Frontal cortex (tissue), 4 donors: Measurements from ENCODE around the gene P3H2. TPM values are rescaled to one million over a fixed set of nuclear protein-coding genes. Genes with fewer than 3 reads are reported as not detected.
"Not testable (repeated sequence)": the region's sequence is repeated elsewhere in the genome, so short reads cannot be mapped to it uniquely, and the experiment has no call there.

Experiments used
- DNase-seq, 2 donors: peaks; one replicate each; pipeline ENCODE4 v3.0.0; 2012; ENCODE audit warnings: low spot score in 2 of 2
- FAIRE-seq: peaks from 2 replicates; lab custom pipeline; 2012; peaks lifted over from hg19 to GRCh38; lab: Jason Lieb, UNC
- total RNA-seq: library from RNA; depleted of rRNA; stranded (reverse); fragments of >200 nt; gene quantifications from one replicate; pipeline ENCODE4 v1.2.3, GENCODE V29; 2014
- donor health status: control.
- donor health status: control.
- donor health status: control.

Gene P3H2
- total RNA-seq, 1 donor from 2014 or later = 2.4 TPM

- no peak for FAIRE-seq
- DNase-seq = no peak
Observed at GRCh38 chr3:189962466-189962865, 158.2 kb downstream of the P3H2 start.

DNA sequence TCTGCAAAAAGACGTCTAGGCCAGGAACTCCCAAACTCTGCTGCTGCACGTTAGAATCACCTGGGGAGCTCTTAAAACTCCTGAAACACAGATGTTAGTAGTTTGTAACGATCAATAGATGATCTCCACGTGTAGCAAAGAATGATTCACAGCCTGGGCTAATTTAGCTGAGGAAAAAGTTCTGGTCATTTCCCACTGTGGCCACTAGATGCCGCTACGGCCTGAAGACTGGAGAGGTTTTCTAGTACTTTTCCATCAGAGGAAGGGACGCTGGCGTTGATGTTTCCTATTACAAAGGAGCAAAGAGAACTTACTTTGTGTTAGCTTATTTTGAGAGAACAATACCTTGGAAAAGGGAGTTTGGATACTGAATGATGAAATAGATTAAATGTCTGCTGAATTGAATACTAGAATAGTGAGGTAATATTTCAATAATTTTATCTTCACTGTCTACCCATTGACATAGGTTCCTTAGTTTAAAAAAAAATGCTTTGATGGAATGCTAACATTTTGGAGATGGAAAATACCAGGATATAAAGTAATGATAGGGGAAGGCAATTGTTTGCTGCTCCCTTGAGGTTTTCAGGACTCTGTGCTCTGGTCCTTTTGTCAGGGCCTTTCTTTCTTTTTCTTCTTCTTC is 159.1 kb downstream of the P3H2 start:
- DNase-seq (peak; percentile 46 to 77), FAIRE-seq (peak; percentile 82)

DNA sequence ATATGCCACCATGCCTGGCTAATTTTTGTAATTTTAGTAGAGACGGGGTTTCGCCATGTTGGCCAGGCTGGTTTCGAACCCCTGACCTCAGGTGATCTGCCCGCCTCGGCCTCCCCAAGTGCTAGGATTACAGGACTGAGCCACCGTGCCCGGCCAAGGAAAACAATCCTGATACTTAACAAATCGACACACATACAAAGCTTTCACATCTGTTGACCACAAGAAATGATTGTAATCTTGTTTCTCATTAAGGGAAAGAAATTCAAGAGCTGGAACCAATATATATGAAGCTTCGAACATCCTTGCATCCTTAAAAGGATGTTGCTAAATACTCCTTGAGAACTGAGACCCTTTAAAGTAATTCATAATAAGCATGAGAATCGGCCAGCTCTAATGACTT is 159.6 kb downstream of the P3H2 start:
- FAIRE-seq, DNase-seq: not testable (repeated sequence)

DNA sequence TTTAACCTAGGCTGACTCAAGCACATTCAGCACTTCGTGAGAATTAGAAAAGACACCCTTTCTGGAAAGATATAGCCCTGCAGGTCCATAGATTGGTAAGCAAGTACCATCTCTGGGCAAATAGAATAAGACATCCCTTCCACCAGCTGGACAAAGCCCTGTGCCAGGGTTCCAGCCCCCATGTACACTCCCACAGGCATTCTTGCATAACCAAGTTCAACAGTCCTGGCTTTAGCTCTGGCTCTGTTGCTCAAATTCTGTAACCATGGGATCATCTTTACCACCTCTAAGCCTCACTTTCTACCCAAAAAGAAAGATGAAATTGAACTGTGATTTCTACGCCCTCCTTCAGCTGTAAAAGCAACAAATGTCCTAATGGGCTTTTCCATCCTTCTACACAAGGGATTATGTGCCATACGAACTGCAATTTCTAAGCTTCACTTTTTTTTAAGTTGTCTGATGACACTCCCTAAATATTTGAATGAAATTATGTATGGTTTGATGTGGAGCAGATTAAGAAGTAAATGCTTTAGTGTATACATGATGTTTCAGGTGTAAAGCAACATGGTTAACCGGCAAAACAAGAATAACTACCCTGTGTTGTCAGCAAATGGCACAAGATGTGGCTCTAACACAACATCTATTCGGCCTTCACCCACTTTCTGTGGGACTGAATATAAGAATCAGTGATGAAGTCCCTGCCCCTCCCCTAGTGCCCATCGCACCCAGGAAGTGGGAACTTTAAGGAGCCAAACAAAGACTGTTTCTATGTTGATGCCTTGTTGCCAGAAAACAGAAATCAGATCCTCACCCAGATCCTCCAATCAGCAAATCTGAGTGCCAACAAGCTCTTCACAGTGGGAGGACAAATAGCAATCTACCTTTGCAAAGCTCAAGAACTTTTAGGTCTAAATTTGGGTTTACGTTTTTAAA is 165.7 kb downstream of the P3H2 start:
- FAIRE-seq (no peak), DNase-seq (no peak)

GRCh38 chr3:189953551-189953950 is 167.1 kb downstream of the P3H2 start:
- FAIRE-seq (no peak), DNase-seq (no peak)

DNA sequence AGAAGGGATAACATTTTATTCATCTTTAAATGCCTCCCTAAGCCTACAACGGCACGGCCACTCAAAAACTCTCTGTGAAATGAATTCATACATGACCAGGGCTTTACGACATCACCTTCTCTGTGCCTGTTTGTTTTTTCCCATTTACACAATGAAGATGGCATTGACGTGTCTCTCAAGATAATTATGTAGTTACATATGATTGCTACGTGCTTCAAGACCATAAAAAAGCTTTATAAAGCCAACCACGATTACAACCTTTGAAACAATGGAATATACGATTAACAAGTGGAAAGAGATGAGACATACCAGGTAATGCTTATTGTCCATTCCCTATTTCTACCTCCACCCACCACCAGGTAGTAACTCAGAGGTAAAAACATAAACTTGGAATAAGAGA is 168.4 kb downstream of the P3H2 start:
- no peak for FAIRE-seq
- no peak for DNase-seq

- no peak for DNase-seq
- FAIRE-seq = no peak
Observed at GRCh38 chr3:189950258-189950657, 170.4 kb downstream of the P3H2 start.

- DNase-seq = no peak
- FAIRE-seq = no peak
Observed at GRCh38 chr3:189949580-189949979, 171.1 kb downstream of the P3H2 start.

DNA sequence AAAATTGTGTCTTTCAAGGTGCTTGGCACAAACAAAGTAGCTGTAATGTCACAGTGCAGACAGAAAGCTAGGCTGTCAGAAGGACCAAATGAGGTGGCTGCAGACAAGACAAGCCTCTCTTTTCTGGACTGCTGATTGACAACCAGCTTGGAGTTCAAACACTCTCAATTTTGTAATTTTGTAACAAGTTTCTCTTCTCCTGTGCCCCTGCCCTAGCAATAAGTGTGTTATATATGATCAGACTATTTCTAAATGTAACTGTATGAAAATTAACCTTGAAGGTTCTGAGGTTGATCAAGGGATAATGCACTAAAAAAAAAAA is 172.0 kb downstream of the P3H2 start:
- FAIRE-seq = no peak

DNA sequence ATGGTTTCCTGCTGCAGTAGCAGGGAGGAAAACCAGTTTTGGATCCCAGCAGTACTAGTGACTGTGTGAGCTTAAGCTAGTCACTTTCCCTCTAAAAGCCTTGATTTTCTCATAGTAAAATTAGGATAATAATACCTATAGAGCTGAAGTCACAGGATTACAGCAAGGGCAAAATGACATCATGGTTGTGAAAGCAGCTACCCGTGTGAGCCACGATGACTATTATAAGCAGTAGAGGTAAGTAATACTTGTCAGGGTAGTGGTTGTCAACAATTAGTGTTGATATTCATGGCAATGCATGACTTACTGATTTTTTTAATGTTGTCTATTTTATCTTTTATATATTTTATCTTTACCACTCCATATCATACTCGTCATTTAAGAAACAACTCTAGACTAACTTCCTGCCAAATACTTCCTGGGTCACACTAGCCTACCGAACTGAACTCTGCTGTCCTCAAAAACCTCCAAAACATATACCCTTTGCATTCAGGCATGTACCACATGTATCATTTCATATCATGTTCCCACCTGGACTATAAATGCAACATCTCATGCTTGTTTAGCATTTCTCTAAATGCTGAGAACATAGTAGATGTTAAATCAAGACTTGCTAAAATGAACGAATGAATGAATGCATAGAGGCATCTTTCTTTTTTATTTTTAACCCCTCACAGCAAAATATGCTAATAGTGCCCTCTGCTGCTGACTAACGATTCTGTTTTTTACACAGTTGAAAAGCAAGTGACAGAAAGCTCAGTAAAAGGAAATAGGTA is 172.6 kb downstream of the P3H2 start:
- no peak for FAIRE-seq
- DNase-seq = no peak

More for the DNA sequence above, 172.0 kb downstream of the P3H2 start:
- DNase-seq = no peak

GRCh38 chr3:189947068-189947467 is 173.6 kb downstream of the P3H2 start:
- DNase-seq = no peak
- FAIRE-seq = no peak

DNA sequence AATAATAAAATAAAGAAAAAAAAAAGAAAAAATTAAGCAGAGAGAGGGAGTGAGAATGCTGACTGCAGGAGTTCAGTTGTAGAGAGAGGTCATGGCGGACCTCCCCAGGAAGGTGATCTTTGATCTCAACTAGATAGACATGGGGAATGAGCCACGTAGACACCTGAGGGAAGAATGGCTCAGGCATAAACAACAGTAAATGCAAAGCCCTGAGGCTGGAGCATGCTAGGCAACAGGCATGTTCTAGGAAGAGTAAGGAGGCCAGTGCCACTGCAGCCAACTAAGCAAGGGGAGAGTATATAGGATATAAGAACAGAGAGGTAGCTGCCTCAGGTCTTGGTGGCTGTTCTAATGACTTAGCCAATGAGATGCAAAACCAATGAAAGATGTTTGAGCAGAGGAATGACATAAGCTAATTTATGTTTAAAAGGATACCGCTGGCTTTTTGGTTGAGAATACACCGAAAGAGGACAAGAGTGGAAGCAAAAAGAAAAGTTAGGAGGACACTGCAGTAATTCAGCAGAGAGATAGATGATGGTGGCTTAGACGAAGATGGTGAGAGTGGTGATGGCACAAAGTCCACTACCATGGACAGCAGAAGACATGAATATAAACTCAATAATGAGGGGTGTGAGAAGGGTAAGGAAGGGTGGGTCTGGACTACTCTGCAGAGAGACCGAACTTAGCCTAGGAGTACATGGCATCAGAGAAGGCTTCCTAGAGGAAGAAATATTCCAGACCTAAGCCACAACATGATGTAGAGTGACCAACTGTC is 174.6 kb downstream of the P3H2 start:
- no peak for DNase-seq
- FAIRE-seq = no peak

GRCh38 chr3:189944285-189945145 is 176.2 kb downstream of the P3H2 start:
- DNase-seq = no peak
- no peak for FAIRE-seq

DNA sequence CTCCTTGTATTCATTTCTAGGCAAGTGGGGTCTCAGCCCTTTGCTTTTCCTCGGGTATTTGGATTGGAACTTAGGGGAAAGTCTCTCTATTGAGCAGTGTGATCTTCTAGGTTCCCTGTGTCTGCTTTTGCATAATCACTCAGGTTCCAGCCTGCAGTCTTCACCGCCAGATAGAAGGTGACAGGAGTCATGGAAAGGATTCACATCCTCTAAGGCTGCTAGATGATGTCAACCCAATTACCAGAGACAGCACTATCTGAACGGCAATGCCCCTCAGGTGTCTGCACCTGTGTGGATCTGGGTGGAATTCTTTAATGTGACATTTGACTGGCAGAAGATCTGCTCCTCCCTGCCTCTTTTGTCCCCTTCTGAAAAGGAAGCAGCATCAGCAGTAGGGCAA is 177.7 kb downstream of the P3H2 start:
- FAIRE-seq = no peak
- no peak for DNase-seq

GRCh38 chr3:189941679-189942078 is 179.0 kb downstream of the P3H2 start:
- no peak for FAIRE-seq
- no peak for DNase-seq

DNA sequence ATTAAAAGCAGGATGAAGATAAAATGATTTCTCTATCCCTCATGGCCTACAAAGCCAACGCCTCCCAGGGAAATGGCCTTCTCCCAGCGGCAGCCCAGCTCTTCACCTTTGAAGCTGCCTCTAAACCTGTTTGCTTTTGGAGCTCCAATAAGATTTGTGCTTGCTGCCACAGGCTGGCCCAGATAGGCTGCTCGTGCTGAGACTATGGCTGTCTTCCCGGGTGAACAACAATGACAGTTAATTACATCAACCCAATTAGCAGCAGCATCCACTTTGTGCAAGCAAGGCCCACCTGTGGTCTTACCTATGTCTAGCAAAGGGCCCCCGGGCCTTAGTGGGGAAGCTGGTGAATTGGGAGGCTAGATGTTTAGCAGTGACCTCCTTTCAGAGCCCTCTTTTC is 179.6 kb downstream of the P3H2 start:
- FAIRE-seq (no peak), DNase-seq (no peak)

DNA sequence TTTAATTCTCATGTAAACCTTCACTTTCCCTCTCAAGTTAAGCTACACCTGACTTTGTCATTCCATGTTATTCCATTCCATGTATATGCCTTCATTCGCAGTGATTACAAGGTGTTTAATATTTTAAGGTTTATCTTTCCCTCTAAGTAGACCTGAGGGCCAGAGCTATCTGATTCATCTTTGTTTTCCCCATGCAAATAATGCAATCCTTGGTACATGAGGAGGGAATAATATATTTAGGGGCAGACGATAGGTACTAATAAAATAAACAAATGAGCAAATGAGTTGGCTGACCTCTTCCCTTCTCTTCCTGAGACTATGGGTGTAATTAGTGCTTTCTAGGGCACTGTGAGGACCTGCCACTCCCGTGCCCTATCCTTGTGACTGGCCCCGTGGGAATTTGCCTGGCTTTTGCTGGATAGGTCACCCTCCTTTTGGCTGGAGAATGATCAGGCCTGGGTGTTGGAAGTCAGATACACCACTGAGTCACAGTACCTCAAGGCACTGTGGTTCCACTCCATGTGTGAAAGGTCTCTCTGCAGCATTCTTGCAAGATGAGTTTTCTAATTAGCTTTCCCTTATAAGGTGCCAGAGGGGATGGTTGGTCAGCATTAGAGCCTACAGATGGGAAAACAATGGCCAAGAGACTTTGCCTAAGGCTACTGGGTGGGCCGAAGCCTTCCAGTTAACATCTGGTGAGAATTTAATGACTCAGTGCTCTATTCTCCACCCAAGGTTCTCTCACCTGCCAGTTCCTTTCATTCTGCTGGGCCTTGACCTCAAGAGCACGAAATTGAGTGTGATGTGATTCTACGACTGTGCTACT is 183.2 kb downstream of the P3H2 start:
- no peak for DNase-seq
- no peak for FAIRE-seq
